HL-60/S4 treated with retinoic acid at 250 ng/mL for 4 days and 3 days (cell line): Measurements from ENCODE around the gene TULP4.
"Not testable (repeated sequence)": the region's sequence is repeated elsewhere in the genome, so short reads cannot be mapped to it uniquely, and the experiment has no call there.

Experiments
- in situ Hi-C: fragments of 300-500 bp; cut with MboI; formaldehyde crosslinking; loops from 2 replicates; pipeline ENCODE4 v1.7.0; 2022; ENCODE audit warnings: low sequenced_read_pairs

The TULP4 gene

GRCh38 chr6:158545043-158545966 is 233.0 kb downstream of the TULP4 start:
- in situ Hi-C loops: no loop called here

GRCh38 chr6:158548418-158549161 is 236.3 kb downstream of the TULP4 start:
- in situ Hi-C loops: no loop called here

- in situ Hi-C loops: no loop called here
These were observed 240.0 kb downstream of the TULP4 start for GRCh38 chr6:158552055-158552795.

- in situ Hi-C loops: no loop called here
These were observed 240.5 kb downstream of the TULP4 start for GRCh38 chr6:158552796-158553138.

GRCh38 chr6:158554611-158555361 is 242.5 kb downstream of the TULP4 start:
- in situ Hi-C loops: no loop called here

- in situ Hi-C loops: no loop called here
These were observed 243.8 kb downstream of the TULP4 start for GRCh38 chr6:158556113-158556512.

GRCh38 chr6:158557110-158557509 is 244.8 kb downstream of the TULP4 start:
- in situ Hi-C loops: not testable (repeated sequence)

- in situ Hi-C loops: no loop called here
These were observed 245.7 kb downstream of the TULP4 start for GRCh38 chr6:158557927-158558326.

GRCh38 chr6:158558415-158559306 is 246.4 kb downstream of the TULP4 start:
- in situ Hi-C loops: no loop called here

- in situ Hi-C loops: no loop called here
These were observed 247.2 kb downstream of the TULP4 start for GRCh38 chr6:158559338-158559894.

- in situ Hi-C loops: no loop called here
These were observed 247.9 kb downstream of the TULP4 start, which contains the start of gene TMEM181 for GRCh38 chr6:158559895-158560835. Gene TMEM181 (plus strand): TSS chr6:158560091. CDS start chr6:158560225, 134 bp downstream.

GRCh38 chr6:158560836-158561320 is 248.6 kb downstream of the TULP4 start:
- in situ Hi-C loops: no loop called here
